Activated CD8-positive, alpha-beta memory T cell treated with anti-CD3 and anti-CD28 coated beads, Interleukin-2, amount 50 U/mL, for 1 hour (primary cell): ENCODE data around the gene CAGE1.

ENCODE experiments used
- DNase-seq: peaks from one replicate; pipeline ENCODE4 v3.0.0-alpha.2; 2020; ENCODE audit errors: extremely low read depth

The CAGE1 gene

DNA sequence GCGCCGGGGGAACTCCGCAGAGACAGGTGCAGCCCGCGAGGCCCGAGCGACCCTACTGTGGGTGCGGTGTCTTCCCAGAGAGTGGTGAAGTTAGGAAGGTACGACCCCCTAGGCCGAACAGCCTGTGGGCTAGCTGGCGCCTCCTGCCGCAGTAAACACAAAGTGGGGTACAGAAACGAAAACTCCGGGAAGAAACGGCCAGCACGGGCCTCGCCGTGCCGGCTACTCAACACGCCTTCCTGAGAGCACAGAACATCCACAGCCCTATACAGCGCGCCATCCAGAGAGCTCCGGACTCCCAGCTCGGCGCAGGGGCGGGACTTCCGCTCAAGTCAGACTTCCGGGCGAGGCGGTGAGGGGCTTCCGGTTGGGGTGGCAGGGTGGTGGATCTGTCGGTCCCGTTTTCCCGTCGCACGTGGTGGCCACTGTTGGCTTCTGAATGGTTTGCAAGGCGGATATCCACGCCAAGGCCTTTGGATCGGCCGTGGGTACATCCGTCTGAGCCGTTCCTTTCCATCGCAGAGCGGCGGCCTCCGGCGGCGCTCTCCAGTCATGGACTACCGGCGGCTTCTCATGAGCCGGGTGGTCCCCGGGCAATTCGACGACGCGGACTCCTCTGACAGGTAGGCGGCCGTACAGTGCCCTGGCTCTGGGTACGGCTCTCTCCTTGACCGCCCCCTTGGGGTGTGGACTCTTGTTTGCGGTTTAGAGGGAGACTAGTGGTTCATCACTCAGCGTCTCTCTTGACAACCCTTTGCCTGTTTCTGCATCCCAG lies at the start of gene CAGE1, which contains the start of gene RIOK1:
TSS of gene CAGE1 (minus strand) at position 292 of the 775 bp plus-strand sequence. CDS start 2,569 bp downstream, outside the sequence.
TSS of gene RIOK1 (plus strand) at position 358 of the 775 bp plus-strand sequence. CDS start at position 553, 195 bp downstream.
- peak; percentile 88 for DNase-seq

DNA sequence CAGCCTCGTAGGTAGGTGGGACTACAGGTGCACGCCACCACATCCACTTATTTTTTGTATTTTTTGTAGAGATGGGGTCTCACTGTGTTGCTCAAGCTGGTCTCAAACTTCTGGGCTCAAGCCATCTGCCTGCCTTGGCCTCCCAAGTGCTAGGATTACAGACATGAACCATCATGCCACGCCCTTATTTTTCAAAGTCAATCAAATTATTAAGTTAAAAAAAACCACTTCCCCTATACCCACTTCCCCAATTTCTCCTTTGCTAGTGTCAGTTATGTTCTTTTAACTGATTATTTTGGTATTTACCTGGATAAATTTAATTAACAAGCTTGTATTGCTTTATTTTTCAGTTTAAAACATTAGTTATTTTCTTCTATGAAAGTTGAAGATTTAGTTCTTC lies 49.7 kb upstream of the CAGE1 start:
- DNase-seq = no peak

DNA sequence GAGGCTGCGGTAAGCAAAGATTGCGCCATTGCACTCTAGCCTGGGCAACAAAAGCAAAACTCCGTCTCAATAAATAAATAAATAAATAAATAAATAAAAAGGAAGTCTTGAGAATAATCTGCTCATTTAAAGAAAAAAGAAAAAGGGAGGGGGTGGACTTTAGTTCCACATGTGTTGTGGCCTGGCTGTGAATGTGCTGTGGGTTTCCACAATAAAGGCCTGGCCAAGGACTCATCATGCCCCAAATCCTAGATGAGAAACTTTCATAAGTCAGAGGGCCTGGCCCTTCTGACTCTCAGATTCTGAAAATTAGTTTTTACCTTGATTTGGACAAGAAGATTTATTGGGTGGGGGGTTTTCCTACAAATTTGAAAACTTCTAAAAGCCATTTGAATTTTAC lies 48.5 kb upstream of the CAGE1 start:
- no peak for DNase-seq

DNA sequence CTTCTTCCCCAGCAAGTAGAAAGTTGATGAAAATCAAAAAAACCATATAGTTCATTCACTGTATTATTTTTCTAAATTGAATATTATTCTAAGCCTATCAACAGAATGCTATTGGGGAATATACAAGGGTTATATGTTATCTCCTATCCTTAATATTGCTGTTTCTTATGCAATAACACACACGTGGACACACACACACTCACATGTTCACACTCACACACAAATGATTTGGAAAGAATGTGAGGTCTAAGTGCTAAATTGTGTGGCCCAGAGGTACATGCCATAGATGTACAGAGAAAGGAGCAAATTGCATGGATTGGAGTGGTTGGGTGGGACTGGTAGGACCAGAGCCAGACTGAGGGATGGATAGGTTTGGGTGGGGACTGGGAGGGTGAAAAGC lies 45.1 kb upstream of the CAGE1 start:
- no peak for DNase-seq

DNA sequence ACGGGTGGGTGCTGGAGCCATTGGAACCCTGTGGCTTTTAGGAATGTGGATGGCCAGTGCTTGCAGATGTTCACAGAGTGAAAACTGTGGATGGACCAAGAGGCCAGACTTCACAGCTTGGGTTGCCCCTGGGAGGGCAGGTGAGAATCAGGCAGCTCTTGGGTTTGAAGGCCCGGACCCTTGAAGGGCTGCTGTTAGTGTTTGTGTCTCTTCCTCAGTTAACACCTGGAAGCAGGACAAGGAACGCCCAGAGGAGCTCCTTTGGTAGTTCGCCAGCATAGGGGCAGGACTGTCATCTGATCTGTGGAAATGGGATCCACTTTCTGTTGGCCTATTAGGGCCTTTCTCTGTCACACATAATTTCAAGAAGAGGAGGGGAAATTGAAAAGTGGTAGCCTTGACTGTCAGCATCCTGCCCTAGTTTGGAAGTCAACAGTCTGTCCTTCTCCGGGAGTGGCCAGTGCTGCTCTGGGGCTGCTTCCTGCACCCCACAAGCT lies 43.6 kb upstream of the CAGE1 start:
- no peak for DNase-seq

DNA sequence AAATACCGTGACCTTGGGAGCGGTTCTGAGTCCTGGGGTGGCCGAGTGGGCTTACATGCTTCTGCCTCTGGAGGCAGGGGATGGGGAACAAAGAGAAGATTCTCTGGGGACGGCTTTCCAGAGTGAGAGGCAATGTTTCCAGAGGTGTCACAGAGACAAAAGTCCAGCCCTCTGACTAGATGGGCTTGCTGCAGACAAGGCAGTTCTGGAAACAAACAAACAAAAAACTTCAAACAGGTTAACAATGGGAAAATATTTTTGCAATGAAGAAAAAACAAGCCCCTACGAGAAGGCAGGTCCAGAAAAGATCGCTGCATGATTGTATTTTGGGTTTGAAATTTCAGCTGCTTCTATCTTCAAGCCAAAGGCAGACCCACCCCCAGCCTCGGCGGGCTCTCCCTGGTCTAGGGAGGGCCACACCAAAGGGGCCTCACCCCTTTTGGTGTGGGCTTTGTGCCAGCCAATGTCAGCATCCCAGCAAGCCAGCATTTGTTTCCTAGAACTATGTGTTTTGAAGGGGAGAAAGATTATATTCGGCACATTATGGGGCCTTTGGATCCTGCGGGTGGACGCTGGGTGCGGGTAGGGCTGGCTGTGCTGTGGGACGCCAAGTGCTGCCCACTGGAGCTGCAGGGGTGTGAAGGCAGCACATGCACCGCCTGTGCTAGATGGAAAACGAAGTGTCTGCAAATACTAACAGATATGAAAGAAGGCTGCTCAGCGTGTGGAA lies 43.0 kb upstream of the CAGE1 start:
- no peak for DNase-seq

DNA sequence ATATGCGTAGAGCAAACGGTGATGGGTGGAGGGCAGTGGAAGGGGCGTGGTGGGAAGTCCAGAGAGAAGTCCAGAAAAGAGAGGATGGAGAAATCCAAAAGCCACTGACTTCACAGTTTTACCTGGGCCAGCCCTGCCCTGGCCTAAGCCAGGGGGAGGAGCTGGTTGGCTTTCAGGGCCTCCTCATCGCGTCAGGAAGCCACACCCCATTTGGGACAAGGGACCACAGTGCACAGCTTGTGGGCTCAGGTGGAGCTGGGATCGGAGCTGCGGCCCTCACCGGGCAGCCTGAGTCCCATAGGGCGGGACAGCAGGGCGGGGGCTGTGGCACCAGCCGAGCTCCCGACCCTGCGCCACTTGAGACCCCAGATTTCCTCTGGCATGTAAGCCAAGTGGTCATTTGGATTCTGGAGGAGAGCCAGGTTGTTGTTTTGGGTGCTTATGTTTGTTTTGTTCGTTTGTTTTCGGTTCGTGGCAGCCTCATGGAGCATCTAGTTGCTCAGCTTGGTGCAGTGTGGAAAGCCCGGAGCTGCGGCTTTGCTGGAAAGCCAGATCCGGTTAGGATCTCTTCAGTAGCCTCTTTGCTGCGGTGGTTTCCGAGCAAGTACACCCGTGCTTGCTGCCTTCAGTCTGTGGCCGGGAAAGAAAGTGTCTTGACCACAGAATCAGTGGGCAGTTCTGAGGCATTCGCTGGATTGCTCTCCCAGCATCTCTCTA lies 42.3 kb upstream of the CAGE1 start:
- no peak for DNase-seq

DNA sequence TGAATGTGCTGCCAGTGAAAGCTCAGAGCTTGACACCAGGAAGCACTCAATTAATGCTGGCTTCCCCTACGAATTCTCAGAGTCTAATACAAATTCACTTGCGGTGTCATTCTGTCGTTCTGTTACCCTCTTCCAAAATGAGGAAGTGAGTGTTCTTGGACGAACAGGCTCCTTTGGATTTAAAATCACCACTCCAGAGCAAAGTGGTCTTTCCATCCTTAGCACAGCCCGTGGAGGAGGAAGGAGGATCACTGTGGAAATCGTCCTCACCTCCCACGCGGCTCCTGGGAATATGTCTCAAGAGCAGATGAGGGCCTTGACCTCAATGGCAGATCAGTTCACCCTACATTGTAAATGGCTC lies 41.8 kb upstream of the CAGE1 start:
- no peak for DNase-seq

DNA sequence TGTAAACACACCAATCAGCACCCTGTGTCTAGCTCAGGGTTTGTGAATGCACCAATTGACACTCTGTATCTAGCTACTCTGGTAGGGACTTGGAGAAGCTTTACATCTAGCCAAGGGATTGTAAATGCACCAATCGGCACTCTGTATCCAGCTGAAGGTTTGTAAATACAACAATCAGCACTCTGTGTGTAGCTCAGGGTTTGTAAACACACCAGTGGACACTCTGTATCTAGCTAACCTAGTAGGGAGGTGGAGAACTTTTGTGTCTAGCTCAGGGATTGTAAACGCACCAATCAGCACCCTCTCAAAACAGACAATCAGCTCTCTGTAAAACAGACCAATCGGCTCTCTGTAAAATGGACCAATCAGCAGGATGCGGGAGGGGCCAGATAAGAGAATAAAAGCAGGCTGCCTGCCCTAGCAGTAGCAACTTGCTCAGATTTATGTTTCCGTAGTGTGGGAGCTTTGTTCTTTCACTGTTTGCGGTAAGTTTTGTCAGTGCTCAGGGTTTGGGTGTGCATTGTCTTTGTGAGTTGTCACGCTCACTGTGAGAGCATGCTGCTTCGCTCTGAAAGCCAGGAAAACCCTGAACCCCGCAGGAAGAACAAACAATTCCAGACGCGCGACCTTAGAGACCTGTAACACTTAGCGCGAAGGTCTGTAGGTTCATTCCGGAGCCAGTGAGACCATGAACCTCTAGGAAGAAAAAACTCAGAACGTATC lies 37.1 kb upstream of the CAGE1 start:
- DNase-seq = no peak

DNA sequence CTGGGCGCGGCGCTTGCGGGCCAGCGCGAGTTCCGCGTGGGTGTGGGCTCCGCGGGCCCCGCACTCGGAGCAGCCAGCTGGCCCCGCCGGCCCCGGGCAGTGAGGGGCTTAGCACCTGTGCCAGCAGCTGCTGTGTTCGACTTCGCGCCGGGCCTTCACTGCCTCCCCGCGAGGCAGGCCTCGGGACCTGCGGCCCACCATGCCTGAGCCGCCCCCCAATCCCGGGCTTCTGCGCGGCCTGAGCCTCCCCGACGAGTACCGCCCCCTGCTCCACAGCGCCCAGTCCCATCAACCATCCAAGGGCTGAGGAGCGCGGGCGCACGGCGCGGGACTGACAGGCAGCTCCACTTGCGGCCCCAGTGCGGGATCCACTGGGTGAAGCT lies 36.3 kb upstream of the CAGE1 start:
- no peak for DNase-seq

DNA sequence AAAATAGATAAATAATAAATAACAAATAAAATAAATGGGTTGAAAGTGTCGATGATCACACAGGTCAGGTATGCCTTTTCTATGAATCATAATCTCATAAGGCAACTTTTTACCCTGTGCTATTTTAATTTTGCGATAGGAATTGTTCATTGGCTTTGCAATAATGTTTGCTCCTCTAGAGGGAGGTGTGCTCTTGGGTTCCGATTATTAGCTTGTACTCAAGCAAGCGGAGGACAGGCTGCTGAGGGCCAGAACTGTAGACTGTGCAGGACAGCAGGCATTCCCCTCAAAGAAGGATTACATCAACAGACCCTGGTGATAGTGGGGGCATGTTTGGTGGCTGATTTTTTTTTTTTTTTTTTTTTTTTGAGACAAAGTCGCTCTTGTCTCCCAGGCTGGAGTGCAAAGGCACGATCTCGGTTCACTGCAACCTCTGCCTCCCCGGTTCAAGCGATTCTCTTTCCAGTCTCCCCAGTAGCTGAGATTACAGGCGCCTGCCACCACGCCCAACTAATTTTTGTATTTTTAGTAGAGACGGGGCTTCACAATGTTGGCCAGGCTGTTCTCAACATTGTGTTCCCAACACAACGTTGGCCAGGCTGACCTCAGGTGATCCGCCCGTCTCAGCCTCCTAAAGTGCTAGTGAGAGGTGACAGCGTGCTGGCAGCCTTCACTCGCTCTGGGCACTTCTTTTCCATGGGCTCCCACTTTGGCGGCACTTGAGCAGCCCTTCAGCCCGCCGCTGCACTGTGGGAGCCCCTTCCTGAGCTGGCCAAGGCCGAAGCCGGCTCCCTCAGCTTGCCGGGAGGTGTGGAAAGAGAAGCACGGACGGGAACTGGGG lies 35.6 kb upstream of the CAGE1 start:
- no peak for DNase-seq

DNA sequence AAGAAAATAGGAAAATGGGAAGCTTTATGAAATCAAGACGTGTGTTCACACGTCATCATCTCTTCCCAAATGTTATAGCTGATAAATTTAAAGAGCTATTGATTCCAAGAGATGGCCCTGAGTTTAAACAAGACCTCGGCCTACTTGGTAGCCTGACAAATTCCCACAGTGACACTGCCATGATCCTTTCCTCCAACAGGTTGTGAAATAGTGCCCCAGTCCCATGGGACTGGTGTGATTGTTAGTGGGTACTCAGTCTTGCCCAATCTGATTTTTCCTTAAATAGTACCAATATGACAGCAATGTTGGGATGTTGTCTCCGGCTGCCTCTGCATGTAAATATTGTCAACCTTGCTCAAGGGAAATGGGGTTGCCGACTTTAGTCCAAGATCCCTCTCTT lies 34.5 kb upstream of the CAGE1 start:
- no peak for DNase-seq

DNA sequence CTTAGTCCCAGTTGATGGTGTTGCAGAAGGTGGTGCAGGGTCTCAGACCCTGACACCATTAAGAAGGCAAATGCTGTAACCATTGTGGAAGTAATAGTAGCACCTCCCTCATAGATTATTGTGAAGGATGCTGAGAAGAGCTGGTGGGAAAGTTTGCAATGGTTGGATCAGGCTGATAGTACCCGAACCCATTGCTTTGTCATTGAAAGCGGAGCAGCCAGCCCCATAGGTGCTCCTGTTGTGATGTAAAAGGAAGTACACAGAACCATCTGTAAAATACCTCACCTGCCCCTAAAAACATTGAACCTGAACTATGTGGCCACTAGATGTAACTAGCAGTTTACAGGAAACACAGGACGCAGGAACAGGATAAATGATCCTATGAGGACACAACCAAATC lies 31.5 kb upstream of the CAGE1 start:
- DNase-seq = no peak

DNA sequence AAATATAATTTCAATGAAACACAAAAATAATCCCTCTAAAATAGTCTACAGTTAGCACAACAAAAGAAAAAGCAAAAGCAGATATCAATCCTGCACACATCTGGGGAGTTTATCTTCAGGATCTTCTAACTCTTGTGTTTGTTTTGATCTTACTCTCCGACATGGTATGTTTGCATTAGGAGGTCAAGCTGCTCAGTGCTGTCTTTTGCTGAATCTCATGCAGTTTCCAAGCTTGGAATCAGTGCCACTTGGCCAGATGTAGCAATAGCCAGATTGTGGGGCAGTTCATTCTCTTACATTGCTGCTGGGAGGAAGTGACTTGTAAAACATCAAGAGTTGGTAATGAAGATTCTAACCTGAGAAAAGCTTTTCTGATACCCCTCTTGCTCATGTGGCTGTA lies 29.5 kb upstream of the CAGE1 start:
- no peak for DNase-seq

DNA sequence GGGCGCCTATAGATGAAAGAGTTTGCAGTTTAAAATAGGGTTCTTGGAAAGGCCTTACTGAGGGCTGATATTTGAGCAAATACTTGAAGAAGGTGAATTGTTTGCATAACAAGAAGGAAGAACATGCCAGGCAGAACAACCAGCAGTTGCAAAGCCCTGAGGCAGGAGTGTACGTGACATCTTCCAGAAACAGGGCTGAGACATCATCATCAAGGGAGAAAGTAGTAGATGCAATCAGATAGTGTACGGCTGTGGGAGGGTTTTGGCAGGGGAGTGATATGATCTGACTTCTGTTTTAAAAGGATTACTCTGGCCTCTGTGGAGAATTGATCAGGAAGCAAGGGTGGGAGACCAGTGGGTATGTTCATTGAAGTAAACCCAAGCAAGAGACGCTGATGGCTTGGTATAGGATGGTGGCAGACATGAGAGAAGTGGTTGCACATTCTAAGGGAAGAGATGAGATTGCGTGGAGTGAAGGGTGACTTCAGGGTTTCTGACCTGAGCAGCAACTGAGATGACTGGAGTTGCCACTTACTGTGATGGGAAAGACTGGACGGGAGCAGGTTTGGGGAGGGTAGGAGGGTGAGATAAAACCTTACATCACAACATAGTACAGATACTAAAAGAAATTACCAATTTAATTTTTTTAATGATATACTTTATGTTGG lies 28.8 kb upstream of the CAGE1 start:
- DNase-seq = no peak

DNA sequence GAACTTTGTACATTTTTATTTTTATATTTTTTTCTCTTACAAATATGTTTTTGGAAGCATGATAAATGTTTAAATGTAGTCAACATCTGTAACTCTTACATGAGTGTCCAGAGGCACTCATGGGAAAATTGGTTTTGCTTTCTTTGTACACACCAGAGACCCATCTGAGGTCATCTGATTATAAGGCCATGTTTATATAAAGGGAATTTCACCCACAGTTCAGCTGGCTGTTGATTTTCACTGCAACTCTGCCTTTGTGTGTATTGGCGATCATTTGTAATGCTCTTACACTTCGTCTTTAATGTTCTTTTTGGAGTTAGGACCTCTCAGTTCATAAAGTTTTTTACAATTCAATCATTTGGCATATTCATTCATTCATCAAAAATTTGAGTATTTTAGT lies 28.1 kb upstream of the CAGE1 start:
- no peak for DNase-seq

DNA sequence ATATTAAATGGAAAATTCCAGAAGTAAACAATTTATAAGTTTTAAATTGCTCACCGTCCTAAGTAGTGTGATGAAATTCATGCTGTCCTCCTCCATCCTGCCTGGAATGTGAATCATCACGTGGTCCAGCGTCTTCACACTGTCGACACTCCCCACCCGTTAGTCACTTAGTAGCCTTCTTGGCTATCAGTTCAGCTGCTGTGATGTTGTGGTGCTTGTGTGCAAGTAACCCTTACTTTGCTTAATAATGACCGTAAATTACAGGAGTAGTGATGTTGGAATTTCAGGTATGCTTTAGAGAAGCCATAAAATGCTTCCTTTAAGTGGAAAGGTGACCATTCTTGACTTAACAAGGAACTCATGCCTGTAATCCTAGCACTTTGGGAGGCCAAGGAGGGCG lies 25.3 kb upstream of the CAGE1 start:
- DNase-seq = no peak

DNA sequence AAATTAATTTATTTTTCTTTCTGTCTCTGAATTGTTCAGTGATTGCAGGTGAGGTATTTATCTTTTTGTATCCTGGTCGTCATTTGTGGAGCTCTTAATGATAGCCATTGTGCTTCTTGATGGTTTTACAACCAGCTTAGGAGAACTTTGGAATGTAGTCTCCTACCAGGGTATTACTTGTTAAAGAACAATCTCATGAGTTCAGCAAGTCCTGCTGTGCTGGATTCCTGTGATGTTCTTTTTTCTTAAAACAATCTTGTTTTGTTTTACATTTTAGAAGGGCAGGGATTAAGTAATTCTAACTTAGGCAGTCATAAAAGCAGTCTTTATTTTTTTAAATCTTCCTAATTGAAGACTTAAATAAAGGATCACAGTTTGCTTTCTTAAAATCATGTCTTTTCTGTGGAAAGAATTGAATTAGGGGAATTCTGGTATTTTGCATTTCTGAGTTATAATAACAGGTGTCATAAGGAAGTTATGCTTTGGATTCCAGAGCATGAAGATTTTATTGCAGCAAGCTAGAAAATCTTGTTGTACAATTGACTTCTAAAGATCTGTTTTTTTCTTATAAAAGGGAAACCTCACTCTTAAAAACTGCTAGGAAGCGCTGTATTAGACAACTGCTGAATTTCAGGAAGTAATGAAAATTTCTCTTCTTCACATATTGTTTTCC lies 23.7 kb upstream of the CAGE1 start:
- DNase-seq = no peak

DNA sequence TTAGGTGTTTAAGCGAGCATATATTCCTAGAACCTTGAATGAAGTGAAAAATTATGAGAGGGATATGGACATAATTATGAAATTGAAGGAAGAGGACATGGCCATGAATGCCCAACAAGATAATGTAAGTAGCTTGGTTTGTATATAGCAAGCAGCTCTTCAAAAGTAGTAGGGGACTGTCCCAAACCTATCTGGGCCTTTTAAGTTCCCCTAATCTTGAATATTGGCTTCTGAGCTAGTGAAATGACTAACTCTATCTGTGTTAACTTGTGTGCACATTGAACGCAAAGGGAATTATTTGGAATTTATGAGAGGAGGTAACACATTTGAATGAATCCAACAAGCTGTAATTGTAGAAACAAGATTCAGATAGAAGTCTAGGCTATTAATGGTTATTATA lies 21.8 kb upstream of the CAGE1 start:
- no peak for DNase-seq

DNA sequence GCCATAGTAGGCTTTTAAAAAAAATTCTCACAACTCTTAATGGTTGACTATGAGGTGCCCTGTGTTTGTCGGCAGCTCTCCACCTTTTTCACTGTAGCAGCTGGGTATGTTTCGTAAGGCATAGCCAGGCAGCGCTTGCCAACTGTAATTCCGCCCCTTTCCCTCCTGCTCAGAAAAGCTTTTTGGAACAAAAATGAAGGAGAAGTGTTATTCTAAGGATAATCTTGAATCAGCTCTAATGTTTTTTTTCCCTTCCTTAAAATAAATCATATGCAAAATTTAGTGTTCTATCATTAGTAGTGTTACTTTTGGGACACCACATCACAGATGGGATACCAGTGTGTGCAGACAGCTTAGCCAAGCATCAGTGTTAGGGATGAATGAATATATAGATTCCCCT lies 21.3 kb upstream of the CAGE1 start:
- no peak for DNase-seq
